IgD-negative memory B cell (primary cell): ENCODE results near the gene WBP1L. TPM values are rescaled to one million over a fixed set of nuclear protein-coding genes. Genes with fewer than 3 reads are reported as not detected.

Experiments
- H3K27ac Mint-ChIP-seq, 3 donors: one replicate each; pipeline ENCODE4 v1.8.0; 2020 to 2022; ENCODE audit warnings: mild to moderate bottlenecking in 3 of 3, mixed read lengths in 3 of 3, moderate library complexity in 1 of 3
- H3K27me3 Mint-ChIP-seq: one replicate; pipeline ENCODE4 v1.8.0; 2021; ENCODE audit warnings: mixed read lengths
- H3K36me3 Mint-ChIP-seq: one replicate; pipeline ENCODE4 v1.8.0; 2020; ENCODE audit warnings: mild to moderate bottlenecking, mixed read lengths
- H3K4me1 Mint-ChIP-seq, 3 donors: one replicate each; pipeline ENCODE4 v1.8.0; 2020 to 2022; ENCODE audit warnings: mixed read lengths in 3 of 3, mild to moderate bottlenecking in 1 of 3
- H3K4me3 Mint-ChIP-seq, 4 donors: one replicate each; pipeline ENCODE4 v1.8.0; 2020 to 2022; ENCODE audit warnings: mild to moderate bottlenecking in 4 of 4, mixed read lengths in 4 of 4, moderate library complexity in 3 of 4
- H3K9me3 Mint-ChIP-seq, 3 donors: one replicate each; pipeline ENCODE4 v1.8.0; 2020 to 2021; ENCODE audit warnings: mixed read lengths in 3 of 3, mild to moderate bottlenecking in 1 of 3
- polyA plus RNA-seq: library from polyadenylated mRNA; unstranded; fragments of 300-500 nt; fragmentation: Illumina TruSeq; gene quantifications from one replicate; pipeline ENCODE4 v1.2.3, GENCODE V29; 2021

WBP1L gene
- polyA plus RNA-seq, 1 donor from 2014 or later = 28.8 TPM

GRCh38 chr10:102759497-102760210 lies 15.9 kb downstream of the WBP1L start:
- Mint-ChIP-seq H3K36me3 (peaks cover 13% of the 10 kb centered on the region), H3K9me3 (peaks cover 0 to 2% (median 0%) of the 10 kb centered on the region in 3 donors), H3K4me3 (peak overlapping the region in 1 of 4 donors; percentile 22), H3K27me3 (no peaks in the 10 kb centered on the region), H3K27ac (no peak overlapping the region), H3K4me1 (peaks cover 14 to 23% (median 17%) of the 10 kb centered on the region in 3 donors)

DNA sequence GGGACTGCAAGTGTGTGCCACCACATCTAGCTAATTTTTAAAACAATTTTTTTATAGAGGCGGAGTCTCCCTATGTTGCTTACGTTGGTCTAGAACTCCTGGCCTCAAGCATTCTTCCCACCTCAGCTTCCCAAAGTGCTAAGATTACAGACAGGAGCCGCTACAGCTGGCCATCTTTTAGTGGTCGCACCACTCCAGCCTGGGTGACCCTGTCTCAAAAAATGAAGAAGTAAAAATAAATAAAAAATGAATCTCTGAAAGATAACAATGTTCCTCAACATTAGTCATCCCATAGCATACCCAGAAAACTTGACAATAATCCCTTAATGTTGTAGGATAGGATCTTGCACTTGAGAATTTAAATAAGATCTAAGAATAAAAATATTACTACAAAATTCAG lies 18.2 kb downstream of the WBP1L start:
- peaks cover 10 to 19% (median 17%) of the 10 kb centered on the region in 3 donors for H3K4me1 Mint-ChIP-seq
- peaks cover 12% of the 10 kb centered on the region for H3K36me3 Mint-ChIP-seq

GRCh38 chr10:102762401-102763015 lies 18.8 kb downstream of the WBP1L start:
- peaks cover 12% of the 10 kb centered on the region for H3K36me3 Mint-ChIP-seq
- peak overlapping the region in 2 of 4 donors; percentile 18 to 23 for H3K4me3 Mint-ChIP-seq
- no peaks in the 10 kb centered on the region for H3K27me3 Mint-ChIP-seq
- peaks cover 7 to 15% (median 14%) of the 10 kb centered on the region in 3 donors for H3K4me1 Mint-ChIP-seq
- H3K27ac Mint-ChIP-seq = no peak overlapping the region
- H3K9me3 Mint-ChIP-seq = peaks cover 0 to 2% (median 0%) of the 10 kb centered on the region in 3 donors

More for the DNA sequence above, 18.2 kb downstream of the WBP1L start:
- peaks cover 0 to 2% (median 0%) of the 10 kb centered on the region in 3 donors for H3K9me3 Mint-ChIP-seq
- H3K27ac Mint-ChIP-seq = no peak overlapping the region
- H3K4me3 Mint-ChIP-seq = no peak overlapping the region
- H3K27me3 Mint-ChIP-seq = no peaks in the 10 kb centered on the region

DNA sequence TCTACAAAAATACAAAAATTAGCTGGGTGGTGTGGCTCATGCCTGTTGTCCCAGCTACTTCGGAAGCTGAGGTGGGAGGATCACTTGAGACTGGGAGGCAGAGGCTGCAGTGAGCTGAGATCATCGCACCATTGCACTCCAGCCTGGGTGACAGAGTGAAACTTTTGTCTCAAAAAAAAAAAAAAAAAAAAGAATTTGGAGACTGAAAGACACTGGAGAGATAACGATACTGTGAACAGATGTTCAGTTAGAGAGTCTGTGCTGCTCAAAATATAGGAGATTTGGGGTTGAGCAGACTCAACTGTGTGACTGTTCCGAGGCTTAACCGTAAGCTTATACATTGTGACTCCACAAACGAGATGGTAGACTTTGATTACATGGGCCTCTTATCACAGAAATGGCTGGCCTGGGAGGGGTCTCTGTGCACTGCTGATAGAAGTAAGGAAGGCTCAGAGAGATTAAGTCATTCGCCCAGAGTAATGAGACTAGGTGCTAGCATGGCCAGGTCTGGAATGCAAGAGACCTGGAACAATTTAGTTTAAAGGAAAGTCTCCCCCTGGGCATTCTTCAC lies 19.4 kb downstream of the WBP1L start:
- H3K27ac Mint-ChIP-seq = no peak overlapping the region
- peaks cover 11 to 19% (median 13%) of the 10 kb centered on the region in 3 donors for H3K4me1 Mint-ChIP-seq
- no peaks in the 10 kb centered on the region for H3K27me3 Mint-ChIP-seq
- H3K9me3 Mint-ChIP-seq = peaks cover 0 to 2% (median 0%) of the 10 kb centered on the region in 3 donors
- peak overlapping the region in 1 of 4 donors; percentile 23 for H3K4me3 Mint-ChIP-seq
- peaks cover 12% of the 10 kb centered on the region for H3K36me3 Mint-ChIP-seq

DNA sequence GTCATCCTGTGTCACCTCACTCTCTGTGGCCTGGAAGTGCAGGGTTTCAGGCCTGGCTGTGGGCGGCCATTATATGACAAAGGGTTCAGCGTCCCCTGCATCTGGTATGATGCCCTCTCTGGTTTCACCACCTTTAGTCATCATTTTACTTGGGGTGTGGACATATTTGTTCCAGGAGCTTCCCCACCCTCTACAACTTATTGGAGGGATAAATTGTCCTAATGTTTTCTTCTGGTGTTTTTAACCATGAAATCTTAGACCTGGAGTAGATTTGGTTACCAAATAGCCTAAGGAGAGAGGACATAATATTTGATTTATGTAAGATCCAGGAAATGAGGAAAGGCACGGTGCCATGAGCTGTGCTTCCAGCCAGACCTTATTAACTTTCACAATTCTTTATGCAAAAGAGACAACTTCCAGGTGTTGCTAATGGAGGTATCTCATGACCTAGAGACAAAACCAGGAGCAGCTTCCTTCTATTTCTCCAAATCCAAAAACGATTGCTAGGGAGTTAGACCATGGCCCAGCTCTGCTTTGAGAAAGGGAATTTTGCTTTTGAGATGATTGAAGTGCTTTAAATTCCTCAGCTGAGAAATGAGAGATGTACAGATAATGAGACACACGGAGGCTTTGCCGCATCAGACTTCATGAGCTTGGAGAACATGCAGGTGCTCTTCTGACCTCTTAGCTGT lies 20.9 kb downstream of the WBP1L start:
- Mint-ChIP-seq H3K4me3 (no peak overlapping the region), H3K36me3 (peaks cover 5% of the 10 kb centered on the region), H3K27me3 (no peaks in the 10 kb centered on the region), H3K27ac (peak overlapping the region in 1 of 3 donors; percentile 27), H3K9me3 (no peaks in the 10 kb centered on the region), H3K4me1 (peaks cover 4 to 16% (median 8%) of the 10 kb centered on the region in 3 donors)

DNA sequence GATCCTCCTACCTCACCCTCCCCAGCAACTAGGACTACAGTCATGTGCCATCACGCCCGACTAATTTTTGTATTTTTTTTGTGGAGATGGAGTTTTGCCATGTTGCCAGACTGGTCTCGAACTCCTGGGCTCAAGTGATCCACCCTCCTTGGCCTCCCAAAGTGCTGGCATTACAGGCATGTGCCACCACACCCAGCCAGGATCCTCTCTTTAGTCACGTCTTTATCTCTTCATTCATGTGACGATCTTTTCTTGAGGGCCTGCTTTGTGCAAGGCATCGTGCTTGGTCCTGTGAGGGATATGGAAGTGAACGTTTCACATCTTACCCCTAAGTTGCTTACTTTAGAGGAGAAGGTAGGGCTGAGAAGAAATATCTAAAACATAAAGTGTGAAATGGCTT lies 21.6 kb downstream of the WBP1L start:
- Mint-ChIP-seq H3K4me3 (no peak overlapping the region), H3K27me3 (no peaks in the 10 kb centered on the region), H3K36me3 (peaks cover 5% of the 10 kb centered on the region), H3K9me3 (no peaks in the 10 kb centered on the region), H3K27ac (peak overlapping the region in 1 of 3 donors; percentile 67), H3K4me1 (peaks cover 4 to 19% (median 8%) of the 10 kb centered on the region in 3 donors)

DNA sequence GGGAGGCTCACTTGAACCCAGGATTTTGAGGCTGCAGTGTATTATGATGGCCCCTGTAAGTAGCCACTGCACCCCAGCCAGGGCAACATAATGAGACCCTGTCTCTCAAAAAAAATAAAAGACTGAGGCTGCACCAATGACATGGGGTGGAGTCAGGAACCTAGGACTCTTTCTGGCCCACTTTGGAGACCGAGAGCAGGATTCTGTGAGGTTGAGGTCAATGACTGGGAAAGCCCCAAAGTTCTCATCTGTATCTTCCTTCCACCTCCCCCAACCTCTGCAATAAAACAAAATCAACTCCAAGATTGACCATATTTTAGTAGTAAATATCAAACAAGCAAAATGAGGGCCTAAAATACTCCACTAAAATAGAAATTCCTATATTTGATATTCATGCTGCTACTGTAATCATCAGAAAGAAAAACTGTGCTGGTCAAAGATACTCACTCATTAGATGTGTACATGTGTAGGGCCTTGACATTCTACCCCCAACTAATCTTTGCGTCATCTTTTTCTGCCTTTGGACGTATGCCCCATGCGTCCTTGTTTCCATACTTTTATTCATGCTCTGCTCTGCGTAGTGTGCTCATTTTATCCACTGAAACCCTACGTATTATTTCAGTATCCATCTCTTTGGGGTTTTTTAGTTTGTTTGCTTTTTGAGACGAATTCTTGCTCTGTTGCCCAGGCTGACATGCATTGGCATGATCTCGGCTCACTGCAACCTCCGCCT lies 23.8 kb downstream of the WBP1L start:
- Mint-ChIP-seq H3K27ac (no peak overlapping the region), H3K4me3 (no peak overlapping the region)

GRCh38 chr10:102769375-102770107 lies 25.8 kb downstream of the WBP1L start:
- Mint-ChIP-seq H3K27me3 (no peaks in the 10 kb centered on the region), H3K27ac (no peak overlapping the region), H3K36me3 (no peaks in the 10 kb centered on the region), H3K9me3 (no peaks in the 10 kb centered on the region), H3K4me3 (peak overlapping the region in 1 of 4 donors; percentile 63), H3K4me1 (peaks cover 5 to 31% (median 19%) of the 10 kb centered on the region in 3 donors)

More for the DNA sequence above, 23.8 kb downstream of the WBP1L start:
- H3K9me3 Mint-ChIP-seq = no peaks in the 10 kb centered on the region
- no peaks in the 10 kb centered on the region for H3K36me3 Mint-ChIP-seq
- H3K4me1 Mint-ChIP-seq = peaks cover 0 to 18% (median 7%) of the 10 kb centered on the region in 3 donors
- H3K27me3 Mint-ChIP-seq = no peaks in the 10 kb centered on the region

DNA sequence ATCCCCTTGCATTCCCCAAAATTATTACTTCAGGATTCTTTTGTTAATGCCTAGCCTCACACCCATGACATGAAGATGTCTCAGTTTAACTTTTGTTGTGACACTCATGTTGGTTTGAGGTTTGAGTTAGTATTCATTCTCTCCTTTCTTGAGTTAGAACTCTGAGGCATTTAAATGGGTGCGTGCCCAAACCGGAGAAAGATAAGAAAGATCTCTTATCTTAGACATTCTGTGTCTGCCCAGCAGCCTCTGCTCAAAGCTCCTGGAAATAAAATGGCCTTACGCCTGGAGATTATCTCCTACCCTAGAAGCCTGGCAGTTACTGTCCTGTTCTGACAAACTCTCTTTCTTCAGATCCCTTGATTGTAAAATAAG lies 26.3 kb downstream of the WBP1L start:
- Mint-ChIP-seq H3K36me3 (no peaks in the 10 kb centered on the region), H3K9me3 (no peaks in the 10 kb centered on the region), H3K4me3 (no peak overlapping the region), H3K4me1 (peaks cover 6 to 34% (median 21%) of the 10 kb centered on the region in 3 donors), H3K27ac (no peak overlapping the region), H3K27me3 (no peaks in the 10 kb centered on the region)

DNA sequence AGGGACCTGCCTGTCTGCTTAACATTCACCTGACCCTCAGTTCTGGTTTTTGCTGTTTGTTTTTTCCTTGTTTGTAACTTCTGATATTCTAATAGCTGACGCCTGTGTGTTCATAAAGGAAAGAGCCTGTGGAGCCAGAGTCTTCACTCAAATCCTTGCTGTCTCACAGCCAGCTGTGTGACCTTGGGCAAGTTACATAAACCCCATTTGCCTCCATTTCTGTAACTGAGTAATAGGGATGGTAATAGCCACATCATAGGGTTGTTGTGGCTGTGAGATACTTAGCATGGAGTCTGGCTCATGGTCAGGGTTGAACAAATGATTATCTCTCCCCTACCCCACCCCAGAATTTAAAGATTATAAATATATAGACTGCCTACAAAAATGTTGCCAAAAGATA lies 27.0 kb downstream of the WBP1L start:
- no peak overlapping the region for H3K4me3 Mint-ChIP-seq
- H3K9me3 Mint-ChIP-seq = no peaks in the 10 kb centered on the region
- H3K27ac Mint-ChIP-seq = no peak overlapping the region
- H3K36me3 Mint-ChIP-seq = no peaks in the 10 kb centered on the region
- H3K4me1 Mint-ChIP-seq = peaks cover 11 to 39% (median 23%) of the 10 kb centered on the region in 3 donors
- no peaks in the 10 kb centered on the region for H3K27me3 Mint-ChIP-seq

- H3K4me1 Mint-ChIP-seq = peaks cover 11 to 37% (median 20%) of the 10 kb centered on the region in 3 donors
- no peaks in the 10 kb centered on the region for H3K27me3 Mint-ChIP-seq
- H3K9me3 Mint-ChIP-seq = no peaks in the 10 kb centered on the region
- H3K27ac Mint-ChIP-seq = peak overlapping the region in 1 of 3 donors; percentile 27
- H3K36me3 Mint-ChIP-seq = no peaks in the 10 kb centered on the region
- H3K4me3 Mint-ChIP-seq = no peak overlapping the region
These were observed 29.6 kb downstream of the WBP1L start for GRCh38 chr10:102773320-102773719.

- no peaks in the 10 kb centered on the region for H3K36me3 Mint-ChIP-seq
- H3K4me3 Mint-ChIP-seq = peak overlapping the region in 1 of 4 donors; percentile 47
- no peaks in the 10 kb centered on the region for H3K27me3 Mint-ChIP-seq
- no peak overlapping the region for H3K27ac Mint-ChIP-seq
- no peaks in the 10 kb centered on the region for H3K9me3 Mint-ChIP-seq
- H3K4me1 Mint-ChIP-seq = peaks cover 11 to 37% (median 25%) of the 10 kb centered on the region in 3 donors
These were observed 30.2 kb downstream of the WBP1L start for GRCh38 chr10:102773986-102774385.

DNA sequence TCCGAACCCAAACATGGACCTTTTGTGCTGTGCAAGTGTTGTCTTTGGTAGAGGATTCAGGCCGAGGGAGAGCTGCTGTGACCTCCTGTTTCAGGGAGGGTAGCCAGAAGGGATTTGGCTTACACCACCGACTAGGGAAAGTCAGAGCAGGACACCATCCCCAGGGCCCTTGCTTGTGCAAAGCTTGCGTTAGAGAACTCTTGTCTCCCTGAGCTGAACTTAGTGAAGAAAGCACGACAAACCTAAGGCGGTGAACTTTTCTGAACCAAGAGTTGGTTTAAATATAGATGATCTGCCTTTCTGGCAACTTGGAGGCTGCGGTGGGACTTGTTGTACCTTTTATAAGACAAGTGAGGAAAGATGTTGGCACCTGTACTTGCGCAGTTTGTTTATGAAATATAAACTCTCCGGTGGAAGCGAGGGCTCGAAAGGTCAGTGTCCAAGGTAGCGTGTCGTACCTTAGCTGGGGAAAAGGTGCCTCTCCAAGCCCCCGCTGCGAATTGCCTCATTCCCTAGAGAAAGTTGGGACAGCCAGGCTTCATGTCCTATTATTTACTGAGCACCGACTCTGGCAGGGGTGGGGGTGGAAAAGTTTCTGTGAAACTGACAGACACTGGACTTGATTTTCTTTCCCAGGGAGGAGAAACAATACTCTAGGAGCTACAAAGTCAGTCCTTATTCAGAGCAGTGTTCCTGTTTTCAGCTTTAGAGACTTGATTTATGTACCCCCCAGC lies 31.6 kb downstream of the WBP1L start:
- H3K9me3 Mint-ChIP-seq = no peaks in the 10 kb centered on the region

More for the DNA sequence above, 31.6 kb downstream of the WBP1L start:
- H3K27ac Mint-ChIP-seq = peak overlapping the region in 1 of 3 donors; percentile 73
- H3K27me3 Mint-ChIP-seq = no peaks in the 10 kb centered on the region
- H3K36me3 Mint-ChIP-seq = peaks cover 4% of the 10 kb centered on the region
- no peak overlapping the region for H3K4me3 Mint-ChIP-seq
- H3K4me1 Mint-ChIP-seq = peaks cover 15 to 34% (median 28%) of the 10 kb centered on the region in 3 donors
